ENCODE data around the gene CCSER1. TPM values are rescaled to one million over a fixed set of nuclear protein-coding genes. Genes with fewer than 3 reads are reported as not detected.

Gene CCSER1
- total RNA-seq, 2 experiments from 2014 or later, result not detected

DNA sequence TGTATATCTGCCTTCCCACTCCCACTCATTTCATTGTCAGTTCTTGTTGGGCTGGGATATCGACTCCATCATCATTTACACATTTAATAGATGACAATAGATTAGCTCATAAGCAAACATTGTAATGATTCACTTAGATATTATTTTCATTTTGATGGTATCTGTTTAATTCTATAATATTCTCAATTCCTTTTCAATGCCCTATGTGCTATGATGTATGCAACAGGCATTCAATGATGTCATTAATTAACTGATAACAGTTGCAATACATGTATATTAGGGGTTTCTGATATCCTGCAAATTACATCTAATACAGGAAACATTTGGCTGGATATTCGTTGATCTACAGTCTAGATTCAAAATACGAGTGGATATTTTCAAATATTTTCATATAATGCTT is 850.5 kb downstream of the CCSER1 start:
- no peak overlapping the region for H3K4me3 ChIP-seq (ENCODE audit: low read depth, low read length, poor library complexity, severe bottlenecking)
- no peaks in the 10 kb centered on the region for H3K9me2 ChIP-seq (ENCODE audit: insufficient read depth, low read length)
- H3K27ac ChIP-seq (ENCODE audit: low read depth, low read length, poor library complexity, severe bottlenecking), result no peak overlapping the region
- ChIA-PET CTCF (ENCODE audit: unreplicated experiment) (interaction anchor here (0.5 kb wide), 1 partner anchor 1852 kb away, joined by 3 read pairs; no protein-coding TSS in a partner anchor), POLR2A (interaction anchor here (0.6 kb wide), 1 partner anchor 11 kb away, joined by 7 read pairs; no protein-coding TSS in a partner anchor)
- H3K4me2 ChIP-seq (ENCODE audit: low read length), result no peak overlapping the region
- H3K9me3 ChIP-seq (ENCODE audit: low read length), result no peaks in the 10 kb centered on the region
- H3K36me3 ChIP-seq (ENCODE audit: insufficient read depth, low read length), result no peaks in the 10 kb centered on the region
- H4K20me1 ChIP-seq (ENCODE audit: insufficient read depth, low read length), result no peaks in the 10 kb centered on the region
- H3K79me2 ChIP-seq (ENCODE audit: insufficient read depth, low read depth, low read length), result no peaks in the 10 kb centered on the region
- TF ChIP-seq, protein P1, sequence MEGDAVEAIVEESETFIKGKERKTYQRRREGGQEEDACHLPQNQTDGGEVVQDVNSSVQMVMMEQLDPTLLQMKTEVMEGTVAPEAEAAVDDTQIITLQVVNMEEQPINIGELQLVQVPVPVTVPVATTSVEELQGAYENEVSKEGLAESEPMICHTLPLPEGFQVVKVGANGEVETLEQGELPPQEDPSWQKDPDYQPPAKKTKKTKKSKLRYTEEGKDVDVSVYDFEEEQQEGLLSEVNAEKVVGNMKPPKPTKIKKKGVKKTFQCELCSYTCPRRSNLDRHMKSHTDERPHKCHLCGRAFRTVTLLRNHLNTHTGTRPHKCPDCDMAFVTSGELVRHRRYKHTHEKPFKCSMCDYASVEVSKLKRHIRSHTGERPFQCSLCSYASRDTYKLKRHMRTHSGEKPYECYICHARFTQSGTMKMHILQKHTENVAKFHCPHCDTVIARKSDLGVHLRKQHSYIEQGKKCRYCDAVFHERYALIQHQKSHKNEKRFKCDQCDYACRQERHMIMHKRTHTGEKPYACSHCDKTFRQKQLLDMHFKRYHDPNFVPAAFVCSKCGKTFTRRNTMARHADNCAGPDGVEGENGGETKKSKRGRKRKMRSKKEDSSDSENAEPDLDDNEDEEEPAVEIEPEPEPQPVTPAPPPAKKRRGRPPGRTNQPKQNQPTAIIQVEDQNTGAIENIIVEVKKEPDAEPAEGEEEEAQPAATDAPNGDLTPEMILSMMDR (conservative IDR thresholded peaks at IDR 0.05; ENCODE audit: low read length), result no peak
- no peak for TF ChIP-seq EZH2phosphoT487 (IDR thresholded peaks at IDR 0.05; ENCODE audit: borderline replicate concordance, low read depth, low read length)
- no peaks in the 10 kb centered on the region for H3K4me1 ChIP-seq (ENCODE audit: insufficient read depth, low read length, poor library complexity, severe bottlenecking)
- no peak for DNase-seq (ENCODE audit: low spot score)
- no peak overlapping the region for H2AFZ ChIP-seq (ENCODE audit: low read length)
- intact Hi-C loops (cut with micrococcal nuclease; ENCODE audit: unreplicated experiment), result no loop called here
- BruUV-seq (replicated peaks), result no TSS peak

DNA sequence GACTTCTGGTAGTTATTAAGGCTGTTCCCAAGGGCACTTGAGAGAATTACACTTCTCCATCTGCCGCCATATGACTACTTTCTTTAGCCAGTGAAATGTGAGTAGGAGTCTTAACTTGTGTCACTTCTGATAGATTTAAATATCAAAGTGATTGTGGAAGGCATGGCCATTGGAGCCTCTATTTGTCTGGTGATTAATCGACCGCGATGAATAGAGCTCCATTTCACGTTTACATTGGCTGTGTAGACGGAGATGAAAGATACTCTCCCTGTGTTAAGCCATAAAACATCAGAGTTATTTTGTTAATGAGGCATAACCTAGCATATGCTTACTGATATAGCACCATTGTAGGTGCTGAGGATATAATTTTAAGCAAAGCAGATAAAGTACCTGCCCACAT is 852.4 kb downstream of the CCSER1 start:
- no TSS peak for BruUV-seq (replicated peaks)
- H3K79me2 ChIP-seq (ENCODE audit: insufficient read depth, low read depth, low read length), result no peaks in the 10 kb centered on the region
- TF ChIP-seq EZH2phosphoT487 (IDR thresholded peaks at IDR 0.05; ENCODE audit: borderline replicate concordance, low read depth, low read length), result no peak
- TF ChIP-seq, protein P1 (conservative IDR thresholded peaks at IDR 0.05; ENCODE audit: low read length), result no peak
- no peaks in the 10 kb centered on the region for H3K9me3 ChIP-seq (ENCODE audit: low read length)
- intact Hi-C loops (cut with micrococcal nuclease; ENCODE audit: unreplicated experiment), result no loop called here
- H3K27ac ChIP-seq (ENCODE audit: low read depth, low read length, poor library complexity, severe bottlenecking), result no peak overlapping the region
- H3K36me3 ChIP-seq (ENCODE audit: insufficient read depth, low read length), result no peaks in the 10 kb centered on the region
- no peaks in the 10 kb centered on the region for H3K9me2 ChIP-seq (ENCODE audit: insufficient read depth, low read length)
- no peaks in the 10 kb centered on the region for H4K20me1 ChIP-seq (ENCODE audit: insufficient read depth, low read length)
- no peak for DNase-seq (ENCODE audit: low spot score)
- H3K4me2 ChIP-seq (ENCODE audit: low read length), result no peak overlapping the region
- POLR2A ChIA-PET, result no interaction called here
- no peak overlapping the region for H2AFZ ChIP-seq (ENCODE audit: low read length)
- CTCF ChIA-PET (ENCODE audit: unreplicated experiment), result no interaction called here
- no peak overlapping the region for H3K4me3 ChIP-seq (ENCODE audit: low read depth, low read length, poor library complexity, severe bottlenecking)
- H3K4me1 ChIP-seq (ENCODE audit: insufficient read depth, low read length, poor library complexity, severe bottlenecking), result no peaks in the 10 kb centered on the region

DNA sequence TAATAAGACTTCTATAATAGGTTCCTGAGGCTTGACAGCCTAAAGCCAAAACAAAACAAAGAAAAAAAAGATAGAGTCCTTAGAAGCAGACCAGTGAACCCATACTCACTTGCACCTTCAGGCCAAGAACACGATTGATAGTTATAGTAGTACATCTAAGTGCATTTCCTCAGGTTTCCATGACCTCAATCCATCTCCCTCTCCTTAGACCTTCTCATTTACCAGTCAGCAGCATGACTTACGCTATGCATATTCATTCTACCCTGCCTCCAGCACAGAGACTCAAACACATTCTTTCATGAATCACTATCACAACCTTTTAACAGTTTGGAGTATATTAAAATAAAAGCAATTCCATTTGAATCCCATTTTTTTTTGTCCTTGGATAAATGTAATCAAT is 855.6 kb downstream of the CCSER1 start:
- no peaks in the 10 kb centered on the region for H3K79me2 ChIP-seq (ENCODE audit: insufficient read depth, low read depth, low read length)
- H3K9me3 ChIP-seq (ENCODE audit: low read length), result no peaks in the 10 kb centered on the region
- ChIA-PET CTCF (ENCODE audit: unreplicated experiment) (no interaction called here), POLR2A (no interaction called here)
- TF ChIP-seq, protein P1 (conservative IDR thresholded peaks at IDR 0.05; ENCODE audit: low read length), result no peak
- no peak for TF ChIP-seq EZH2phosphoT487 (IDR thresholded peaks at IDR 0.05; ENCODE audit: borderline replicate concordance, low read depth, low read length)
- H4K20me1 ChIP-seq (ENCODE audit: insufficient read depth, low read length), result no peaks in the 10 kb centered on the region
- BruUV-seq (replicated peaks), result no TSS peak
- H3K4me3 ChIP-seq (ENCODE audit: low read depth, low read length, poor library complexity, severe bottlenecking), result no peak overlapping the region
- no peaks in the 10 kb centered on the region for H3K9me2 ChIP-seq (ENCODE audit: insufficient read depth, low read length)
- DNase-seq (ENCODE audit: low spot score), result no peak
- H3K36me3 ChIP-seq (ENCODE audit: insufficient read depth, low read length), result no peaks in the 10 kb centered on the region
- intact Hi-C loops (cut with micrococcal nuclease; ENCODE audit: unreplicated experiment), result no loop called here
- no peak overlapping the region for H3K4me2 ChIP-seq (ENCODE audit: low read length)
- no peak overlapping the region for H3K27ac ChIP-seq (ENCODE audit: low read depth, low read length, poor library complexity, severe bottlenecking)
- no peaks in the 10 kb centered on the region for H3K4me1 ChIP-seq (ENCODE audit: insufficient read depth, low read length, poor library complexity, severe bottlenecking)
- H2AFZ ChIP-seq (ENCODE audit: low read length), result no peak overlapping the region
